Urinary bladder (tissue), 4 donors: ENCODE measurements around the gene KIF16B. TPM values are rescaled to one million over a fixed set of nuclear protein-coding genes. Genes with fewer than 3 reads are reported as not detected.
"Not testable (repeated sequence)": the region's sequence is repeated elsewhere in the genome, so short reads cannot be mapped to it uniquely, and the experiment has no call there.

Experiments
- DNase-seq: peaks from one replicate; pipeline ENCODE4 v3.0.0-alpha.2; 2015; ENCODE audit errors: extremely low spot score
- H3K27ac ChIP-seq: one replicate; pipeline ENCODE4 v1.5.1; 2013; ENCODE audit warnings: low read depth, mild to moderate bottlenecking, moderate library complexity
- H3K36me3 ChIP-seq: one replicate; pipeline ENCODE4 v1.6.1; 2013; ENCODE audit warnings: mild to moderate bottlenecking, moderate library complexity; ENCODE audit not compliant: insufficient read depth
- H3K4me1 ChIP-seq: one replicate; pipeline ENCODE4 v1.6.1; 2013; ENCODE audit warnings: mild to moderate bottlenecking, moderate library complexity; ENCODE audit not compliant: insufficient read depth
- H3K4me3 ChIP-seq: one replicate; pipeline ENCODE4 v1.5.1; 2013; ENCODE audit warnings: low read depth, low read length
- WGBS: extraction: QIAGEN DNeasy Blood & Tissue Kit; methylation state at CpG from one replicate; pipeline ENCODE4 v1.1.7; 2013; 5-methylcytosine and 5-hydroxymethylcytosine counted together
- polyA plus RNA-seq: library from polyadenylated mRNA; stranded (reverse); fragments of 200-250 nt; gene quantifications from one replicate; pipeline ENCODE4 v1.2.3, GENCODE V29; 2013
- total RNA-seq: library from RNA; depleted of rRNA; stranded (reverse); fragments of >200 nt; gene quantifications from one replicate; pipeline ENCODE4 v1.2.3, GENCODE V29; 2014
- donor health status: healthy with polysubstance abuse.
- donor health status: healthy.

KIF16B gene
- total and polyA plus RNA-seq, 2 donors: 9.8 to 23.6 TPM

DNA sequence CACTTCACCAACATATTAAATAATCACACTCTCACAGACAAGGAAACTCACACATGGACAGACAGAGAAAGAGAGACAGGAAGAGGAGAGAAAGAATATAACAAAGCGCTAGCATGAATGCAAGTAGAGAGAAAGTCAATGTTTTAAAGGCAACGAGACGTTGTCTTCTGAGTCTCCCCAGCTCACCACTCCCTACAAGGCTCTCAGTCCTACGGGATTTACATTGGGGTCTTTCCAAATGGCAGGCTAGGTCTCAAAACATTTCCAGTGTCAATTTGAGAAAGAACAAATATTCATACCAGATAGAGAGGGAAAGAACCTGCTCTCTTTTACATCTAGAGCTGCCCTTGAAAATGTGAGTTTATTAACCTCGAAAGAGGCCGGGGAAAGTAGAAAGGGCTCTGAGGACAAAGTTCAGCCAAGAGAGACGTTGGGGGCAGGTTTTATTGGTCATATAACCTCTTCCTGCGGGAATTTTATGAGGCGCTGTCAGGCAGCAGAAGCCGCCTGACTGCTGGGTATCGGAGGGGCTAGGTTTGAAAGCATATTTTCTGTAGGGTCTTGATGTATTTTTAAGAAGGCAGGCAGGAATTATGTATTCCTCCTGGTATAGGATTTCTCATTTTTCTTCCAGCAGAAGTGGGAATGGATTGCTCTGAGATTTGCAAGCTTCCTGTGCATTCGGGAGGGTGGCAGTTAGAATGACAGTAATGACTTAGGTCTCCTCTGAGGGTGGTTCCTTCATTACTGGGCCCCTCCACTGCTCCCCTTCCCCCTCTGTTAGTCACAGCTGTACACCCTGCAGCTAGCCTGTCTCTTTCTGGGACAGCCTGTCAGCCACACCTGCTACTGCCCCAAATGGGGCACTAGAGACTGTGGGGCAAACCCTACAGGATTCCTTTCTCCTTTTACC, 34.4 kb upstream of the KIF16B start:
- H3K4me1 ChIP-seq: no peaks in the 10 kb centered on the region
- no peak overlapping the region for H3K27ac ChIP-seq
- H3K4me3 ChIP-seq: no peak overlapping the region
- no peaks in the 10 kb centered on the region for H3K36me3 ChIP-seq
- 45% methylated on average over 12 of the region's 12 CpGs for WGBS
- no peak for DNase-seq

DNA sequence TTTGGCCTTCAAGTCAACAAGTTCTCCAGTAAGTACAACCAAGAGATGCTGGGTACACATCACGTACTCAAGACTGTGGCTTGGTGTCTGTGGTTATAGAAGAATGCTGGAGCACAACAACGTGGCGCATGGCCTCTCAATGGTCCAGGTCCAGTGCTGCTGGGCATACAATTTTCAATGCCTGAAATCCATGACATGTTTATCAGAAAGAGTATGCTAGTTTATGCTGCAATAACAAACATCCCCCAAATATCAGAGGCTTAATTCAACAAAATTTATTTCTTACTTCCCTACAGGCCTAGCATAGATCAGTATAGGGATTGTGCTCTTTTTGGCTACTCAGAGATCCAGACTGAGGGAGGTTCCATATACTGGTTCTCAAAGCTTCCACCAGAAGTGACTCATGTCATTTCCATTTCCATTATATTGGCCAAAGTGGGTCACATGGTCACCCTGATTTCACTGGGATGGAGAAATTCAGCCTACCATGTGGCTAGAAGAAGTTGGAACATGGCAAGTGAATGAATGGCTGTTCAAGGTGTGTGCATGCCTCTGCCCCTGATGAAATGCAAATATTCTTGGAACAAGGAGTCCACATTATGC, 33.3 kb upstream of the KIF16B start:
- no peaks in the 10 kb centered on the region for H3K4me1 ChIP-seq
- no peak overlapping the region for H3K4me3 ChIP-seq
- 98% methylated on average over 3 of the region's 3 CpGs for WGBS
- no peaks in the 10 kb centered on the region for H3K36me3 ChIP-seq
- no peak for DNase-seq
- H3K27ac ChIP-seq: no peak overlapping the region

DNA sequence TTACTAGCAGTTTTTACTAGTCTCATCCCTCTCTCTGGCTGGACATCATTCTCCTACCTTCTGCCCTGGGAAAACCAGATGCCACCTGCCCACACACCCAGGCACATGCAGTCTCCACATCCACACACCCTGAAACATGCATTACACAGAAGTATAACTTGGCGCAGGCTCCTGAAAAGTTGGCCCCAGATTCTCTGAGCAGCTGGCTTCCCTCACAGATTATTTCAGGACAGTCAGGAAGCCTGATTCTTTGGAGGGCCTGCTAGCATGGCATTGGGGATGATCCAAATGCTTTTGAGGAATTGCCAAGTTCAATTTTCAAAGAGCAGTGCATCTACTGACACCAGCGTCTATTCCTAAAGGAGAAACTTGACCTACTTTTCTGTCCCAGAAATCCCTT, 27.8 kb upstream of the KIF16B start:
- 37% methylated on average over 2 of the region's 2 CpGs for WGBS
- no peaks in the 10 kb centered on the region for H3K36me3 ChIP-seq
- no peaks in the 10 kb centered on the region for H3K4me1 ChIP-seq
- H3K27ac ChIP-seq: no peak overlapping the region
- DNase-seq: no peak
- no peak overlapping the region for H3K4me3 ChIP-seq

DNA sequence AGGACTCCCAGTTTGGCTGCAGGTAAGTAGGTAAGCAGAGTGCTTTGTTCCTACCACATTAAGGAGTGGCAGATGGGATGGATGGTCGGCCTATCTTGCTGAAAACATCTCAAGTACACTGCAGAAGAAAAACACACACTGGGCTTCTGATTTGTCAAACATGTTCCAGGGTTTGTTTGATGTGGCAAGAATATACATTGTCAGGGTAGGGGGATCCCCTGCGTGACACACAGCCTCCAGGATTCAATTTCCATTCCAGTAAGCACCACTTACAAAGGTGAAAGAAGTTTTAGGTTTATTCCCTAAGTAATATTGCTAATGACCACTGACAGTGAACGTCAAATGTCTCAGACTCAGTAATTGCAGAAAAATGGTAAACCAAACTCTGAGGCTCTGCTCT, 26.0 kb upstream of the KIF16B start:
- 84% methylated on average over 3 of the region's 3 CpGs for WGBS
- H3K4me3 ChIP-seq: no peak overlapping the region
- no peaks in the 10 kb centered on the region for H3K36me3 ChIP-seq
- H3K27ac ChIP-seq: no peak overlapping the region
- no peak for DNase-seq
- no peaks in the 10 kb centered on the region for H3K4me1 ChIP-seq

DNA sequence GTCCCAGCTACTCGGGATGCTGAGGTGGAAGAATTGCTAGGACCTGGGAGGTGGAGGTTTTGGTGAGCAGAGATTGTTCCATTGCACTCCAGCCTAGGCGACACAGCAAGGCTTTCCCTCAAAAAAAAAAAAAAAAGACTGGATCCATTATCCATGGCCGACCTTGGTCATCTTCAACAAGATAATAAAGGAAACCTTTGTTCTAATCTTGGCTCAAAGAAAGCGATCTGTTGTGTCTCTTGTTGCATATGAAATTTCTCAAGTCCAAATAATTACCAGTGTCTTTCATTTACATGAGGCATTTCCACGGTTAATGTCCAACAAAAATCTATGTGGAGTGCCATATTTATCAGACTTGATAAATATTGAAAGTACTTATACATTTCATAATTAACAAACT, 23.7 kb upstream of the KIF16B start:
- no peaks in the 10 kb centered on the region for H3K4me1 ChIP-seq

DNA sequence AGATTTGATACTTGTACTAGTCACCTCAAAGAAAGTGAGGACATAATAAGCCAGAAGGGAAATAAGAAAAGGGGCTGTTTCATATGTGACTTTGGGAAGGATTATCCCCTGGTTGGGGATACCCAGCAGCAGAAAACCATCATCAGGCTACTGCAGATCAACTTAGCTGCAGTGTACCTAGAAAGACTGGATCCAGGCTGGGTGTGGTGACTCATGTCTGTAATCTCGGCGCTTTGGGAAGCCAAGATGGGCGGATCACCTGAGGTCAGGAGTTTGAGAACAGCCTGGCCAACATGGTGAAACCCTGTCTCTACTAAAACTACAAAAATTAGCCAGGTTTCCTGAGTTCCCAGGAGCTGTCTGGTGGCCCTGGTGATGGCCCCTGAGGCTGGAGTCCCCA, 23.2 kb upstream of the KIF16B start:
- not testable (repeated sequence) for H3K4me3 ChIP-seq, DNase-seq, H3K36me3 ChIP-seq, H3K27ac ChIP-seq, H3K4me1 ChIP-seq
- WGBS: 83% methylated on average over 3 of the region's 3 CpGs

More for the DNA sequence above, 23.7 kb upstream of the KIF16B start:
- 89% methylated on average over 5 of the region's 5 CpGs for WGBS
- Histone ChIP-seq H3K4me3 (no peak overlapping the region), H3K36me3 (no peaks in the 10 kb centered on the region), H3K27ac (no peak overlapping the region)
- no peak for DNase-seq

DNA sequence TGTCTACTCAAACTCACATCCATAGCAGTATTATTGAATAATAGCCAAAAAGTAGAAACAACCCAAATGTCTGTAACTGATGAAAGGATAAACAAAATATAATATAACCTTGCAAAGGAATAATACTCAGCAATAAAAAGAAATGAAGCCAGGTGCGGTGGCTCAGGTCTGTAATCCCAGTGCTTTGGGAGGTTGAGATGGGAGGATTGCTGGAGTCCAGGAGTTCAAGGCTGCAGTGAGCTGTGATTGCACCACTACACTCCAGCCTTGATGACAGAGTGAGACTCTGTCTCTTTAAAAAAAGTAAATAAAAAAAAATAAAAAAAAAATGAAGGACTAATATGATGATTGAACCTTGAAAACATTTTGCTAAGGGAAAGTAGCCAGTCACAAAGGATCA, 22.1 kb upstream of the KIF16B start:
- DNase-seq: no peak
- WGBS: 83% methylated on average over 1 of the region's 1 CpG
- Histone ChIP-seq H3K27ac (no peak overlapping the region), H3K4me1 (no peaks in the 10 kb centered on the region), H3K36me3 (no peaks in the 10 kb centered on the region), H3K4me3 (no peak overlapping the region)

DNA sequence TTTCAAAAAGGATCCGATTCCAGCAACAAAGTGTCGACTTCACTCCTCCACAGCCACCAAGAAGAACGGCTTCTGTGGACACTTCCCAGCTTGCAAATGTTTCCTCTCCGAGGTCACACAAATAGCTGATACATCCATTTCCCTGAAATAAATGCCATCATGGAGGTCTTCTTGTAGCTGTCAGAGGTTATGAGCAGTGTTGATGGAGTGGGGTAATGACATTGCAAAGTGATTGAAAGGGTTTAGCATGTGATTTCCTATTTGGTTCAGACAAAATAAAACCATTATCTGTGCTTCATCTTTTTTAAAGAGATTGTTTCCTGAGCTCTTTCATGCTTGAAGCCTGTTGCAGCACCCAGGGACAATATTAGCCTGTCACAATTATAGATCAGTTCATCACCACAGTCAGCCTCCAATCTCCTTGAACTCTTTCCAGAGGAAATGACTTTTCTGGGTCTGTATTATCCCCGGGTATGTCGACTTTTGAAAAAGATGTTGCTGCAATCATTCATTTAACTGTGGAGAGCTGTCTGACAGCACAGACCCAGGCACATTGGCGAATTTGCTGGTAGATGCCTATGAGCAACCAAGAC, 16.9 kb upstream of the KIF16B start:
- 56% methylated on average over 7 of the region's 7 CpGs for WGBS
- no peak for DNase-seq
- no peak overlapping the region for H3K27ac ChIP-seq
- H3K36me3 ChIP-seq: no peaks in the 10 kb centered on the region
- no peaks in the 10 kb centered on the region for H3K4me1 ChIP-seq
- no peak overlapping the region for H3K4me3 ChIP-seq

DNA sequence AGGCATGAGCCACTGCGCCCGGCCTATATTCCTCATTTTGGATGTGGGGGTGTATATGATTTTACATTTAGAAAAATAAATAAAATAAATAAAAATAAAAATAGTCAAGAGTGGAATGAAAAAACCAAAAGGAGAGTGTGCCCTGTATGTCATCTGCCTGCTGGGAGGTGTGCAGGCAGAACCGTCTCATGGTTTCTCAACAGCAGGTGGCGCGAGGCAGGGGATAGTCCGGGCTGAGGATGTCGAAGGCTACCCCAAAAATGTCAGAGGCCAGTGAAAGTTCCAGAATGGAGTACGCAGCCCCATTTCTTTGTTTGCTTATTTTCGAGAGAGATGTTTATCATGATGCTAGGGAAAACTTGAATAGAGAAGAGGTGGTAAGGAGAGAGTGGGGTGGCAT, 16.4 kb upstream of the KIF16B start:
- H3K4me3 ChIP-seq: no peak overlapping the region
- H3K36me3 ChIP-seq: no peaks in the 10 kb centered on the region
- no peak overlapping the region for H3K27ac ChIP-seq
- WGBS: 80% methylated on average over 9 of the region's 9 CpGs
- no peak for DNase-seq
- H3K4me1 ChIP-seq: no peaks in the 10 kb centered on the region

DNA sequence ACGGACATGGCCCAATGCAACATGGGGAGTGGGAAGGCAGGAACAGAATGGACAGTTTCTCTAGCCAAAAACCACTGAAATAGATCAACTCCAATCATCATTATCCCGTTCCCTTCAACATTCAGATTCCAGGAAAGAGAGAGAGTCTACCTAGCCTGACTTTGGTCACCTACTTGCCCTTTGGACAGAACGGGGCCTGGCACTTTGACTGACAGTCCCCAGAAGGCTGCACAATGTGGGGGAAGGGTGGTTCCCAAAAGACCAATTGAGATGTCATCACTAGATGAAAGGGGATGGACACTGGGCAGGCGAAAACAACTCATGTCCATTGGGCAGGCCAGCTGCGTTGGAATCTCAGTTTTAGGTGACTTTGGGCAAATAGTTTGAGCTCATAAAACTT, 15.0 kb upstream of the KIF16B start:
- Histone ChIP-seq H3K36me3 (no peaks in the 10 kb centered on the region), H3K27ac (no peak overlapping the region), H3K4me1 (no peaks in the 10 kb centered on the region), H3K4me3 (no peak overlapping the region)
- no peak for DNase-seq
- 84% methylated on average over 5 of the region's 5 CpGs for WGBS

DNA sequence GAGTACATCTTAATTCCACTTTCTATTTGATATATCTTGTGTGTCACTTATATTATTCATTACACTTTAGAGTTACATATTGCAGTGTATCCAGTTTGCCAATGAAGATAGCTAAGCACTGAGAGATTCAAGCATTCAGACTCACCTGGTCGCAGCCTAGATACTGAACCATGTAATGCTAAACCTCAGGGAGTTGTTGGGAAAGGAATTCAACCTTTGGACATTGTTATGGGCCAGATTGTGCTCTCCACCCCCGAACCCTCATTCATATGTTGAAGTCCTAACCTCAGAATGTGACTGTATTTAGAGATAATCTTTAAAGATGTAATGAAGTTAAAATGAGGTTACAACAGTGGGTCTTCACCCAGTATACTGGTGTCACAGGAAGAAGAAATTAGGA, 13.8 kb upstream of the KIF16B start:
- no peak overlapping the region for H3K27ac ChIP-seq
- 87% methylated on average over 2 of the region's 2 CpGs for WGBS
- no peak overlapping the region for H3K4me3 ChIP-seq
- H3K36me3 ChIP-seq: no peaks in the 10 kb centered on the region
- H3K4me1 ChIP-seq: no peaks in the 10 kb centered on the region
- DNase-seq: no peak

DNA sequence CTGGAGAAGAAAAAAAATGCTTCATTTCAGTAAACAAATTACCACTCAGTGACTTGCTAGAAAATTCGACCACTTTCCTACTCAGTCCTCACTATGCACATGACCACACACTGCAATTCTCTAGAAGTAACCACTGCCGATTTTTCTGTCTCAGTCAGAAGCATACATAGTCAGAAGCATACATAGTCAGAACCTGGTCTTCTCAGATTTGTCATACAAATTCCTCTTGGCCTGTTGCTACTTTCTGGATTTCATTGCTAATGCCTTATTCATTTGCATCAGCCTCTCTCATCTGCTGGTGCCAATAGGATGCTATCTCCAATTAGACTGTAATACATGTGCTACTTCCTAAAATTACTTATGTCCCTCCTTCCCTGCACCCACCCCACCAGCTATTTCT, 10.2 kb upstream of the KIF16B start:
- no peak overlapping the region for H3K4me3 ChIP-seq
- DNase-seq: no peak
- H3K36me3 ChIP-seq: no peaks in the 10 kb centered on the region
- WGBS: 68% methylated on average over 2 of the region's 2 CpGs
- H3K4me1 ChIP-seq: no peaks in the 10 kb centered on the region
- H3K27ac ChIP-seq: no peak overlapping the region

DNA sequence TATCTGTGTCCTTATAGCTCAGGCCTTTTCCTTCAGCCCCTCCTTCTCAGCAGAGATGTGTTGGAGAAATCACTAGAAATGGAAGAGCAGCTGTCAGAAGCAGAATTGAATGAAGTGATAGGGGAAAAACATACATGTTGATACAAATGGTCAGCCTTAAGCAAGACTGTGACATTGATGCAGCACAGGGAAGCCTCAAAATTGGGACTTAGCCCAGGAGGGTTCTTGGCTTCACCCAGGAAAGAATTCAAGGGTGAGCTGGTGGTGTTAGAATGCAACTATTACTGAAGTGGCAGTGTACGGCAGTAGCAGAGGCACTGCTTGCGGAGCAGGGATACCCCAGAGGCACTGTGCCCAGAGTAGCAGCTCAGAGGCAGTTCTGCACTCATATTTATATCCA, 8.0 kb upstream of the KIF16B start:
- Histone ChIP-seq H3K4me1 (no peaks in the 10 kb centered on the region), H3K27ac (no peak overlapping the region), H3K36me3 (no peaks in the 10 kb centered on the region), H3K4me3 (no peak overlapping the region)
- 83% methylated on average over 2 of the region's 2 CpGs for WGBS
- DNase-seq: no peak

DNA sequence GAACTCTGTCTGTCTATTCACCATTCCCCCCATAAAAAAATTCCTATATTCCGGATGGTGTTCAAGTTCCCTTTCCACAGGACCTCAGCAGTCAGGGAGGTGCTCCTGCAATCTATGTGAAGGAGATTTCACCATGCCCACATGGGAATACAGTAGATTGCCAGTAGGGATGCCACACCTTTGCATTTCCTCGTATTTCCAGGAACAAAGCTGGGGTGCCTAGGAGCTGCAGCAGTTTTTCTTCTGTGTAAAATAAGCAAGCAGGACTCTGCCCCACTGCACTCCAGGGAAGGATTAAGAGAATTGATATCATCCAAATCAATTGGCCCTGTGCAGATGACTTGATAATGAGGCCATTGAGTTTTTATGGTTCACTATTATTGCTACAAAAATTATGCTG, 7.4 kb upstream of the KIF16B start:
- no peak for DNase-seq
- 53% methylated on average over 2 of the region's 2 CpGs for WGBS
- Histone ChIP-seq H3K27ac (no peak overlapping the region), H3K4me1 (no peaks in the 10 kb centered on the region), H3K36me3 (no peaks in the 10 kb centered on the region), H3K4me3 (no peak overlapping the region)
